HepG2 (cell line): ENCODE data around the gene STAM. TPM values are rescaled to one million over a fixed set of nuclear protein-coding genes. Genes with fewer than 3 reads are reported as not detected.

Experiments used
- BCL6 ChIP-seq: IDR thresholded peaks from 2 replicates; pipeline ENCODE4 v1.6.1; 2016; ENCODE audit warnings: missing genetic modification reagents, missing compliant biosample characterization
- CREB1 ChIP-seq, 2 experiments: fragments of 450-650 bp in 1 of 2; IDR thresholded peaks; 2 replicates each; pipeline ENCODE4 v1.6.1; 2016 to 2017; ENCODE audit warnings: control low read depth in 1 of 2, mild to moderate bottlenecking in 1 of 2, missing compliant biosample characterization in 1 of 2, missing genetic modification characterization in 1 of 2
- FOXJ3 ChIP-seq: sonication (generic); formaldehyde crosslinking; IDR thresholded peaks from 2 replicates; pipeline ENCODE4 v1.4.0; 2020; ENCODE audit warnings: missing genetic modification reagents, mild to moderate bottlenecking, borderline replicate concordance
- FOXK2 ChIP-seq: fragments of 450-650 bp; IDR thresholded peaks from 2 replicates; pipeline ENCODE4 v1.6.1; 2016
- GATAD2A ChIP-seq: IDR thresholded peaks from 2 replicates; pipeline ENCODE4 v1.6.1; 2016
- ONECUT2 ChIP-seq: sonication (generic); formaldehyde crosslinking; IDR thresholded peaks from 2 replicates; pipeline ENCODE4 v1.4.0; 2020; ENCODE audit warnings: missing genetic modification reagents
- SMAD1 ChIP-seq: sonication (generic); formaldehyde crosslinking; IDR thresholded peaks from 2 replicates; pipeline ENCODE4 v1.4.0; 2020; ENCODE audit warnings: missing genetic modification reagents, low read depth, mild to moderate bottlenecking, borderline replicate concordance
- ZNF33B ChIP-seq: sonication (generic); formaldehyde crosslinking; IDR thresholded peaks from 2 replicates; pipeline ENCODE4 v1.5.1; 2020; ENCODE audit warnings: mild to moderate bottlenecking, missing genetic modification reagents
- ZNF501 ChIP-seq: sonication (generic); formaldehyde crosslinking; IDR thresholded peaks from 2 replicates; pipeline ENCODE4 v1.5.1; 2020; ENCODE audit warnings: mild to moderate bottlenecking, moderate library complexity, missing genetic modification reagents
- polyA plus RNA-seq, 8 experiments: library from polyadenylated mRNA; depleted of rRNA in 3 of 8; stranded (reverse) in 7 of 8; unstranded in 1 of 8; fragments of >200 nt; fragmentation: Illumina TruSeq in 4 of 8; extraction: Trizol in 4 of 8; gene quantifications; 2 replicates each; pipeline versions ENCODE4 v1.2.1 to v1.2.3, GENCODE V29; 2011 to 2016; ENCODE audit warnings: low read depth in 4 of 8, missing spikeins in 1 of 8, mixed read lengths in 1 of 8; ENCODE audit not compliant: insufficient read depth in 1 of 8
- total RNA-seq, 5 experiments: library from RNA; depleted of rRNA; stranded (reverse); fragments of >200 nt; fragmentation: Illumina TruSeq; extraction: Trizol; gene quantifications; 2 replicates each; pipeline ENCODE4 v1.2.3, GENCODE V29; 2016; ENCODE audit warnings: low read depth in 1 of 5
- TF ChIP-seq, protein P1 (sequence below): sonication (generic); formaldehyde crosslinking; IDR thresholded peaks from 2 replicates; pipeline ENCODE4 v1.8.1; 2023; ENCODE audit warnings: mild to moderate bottlenecking, inconsistent platforms, moderate library complexity, missing genetic modification reagents, borderline replicate concordance
- TF ChIP-seq, protein P2 (sequence below): sonication (generic); formaldehyde crosslinking; IDR thresholded peaks from 2 replicates; pipeline ENCODE4 v1.4.0; 2020; ENCODE audit warnings: mild to moderate bottlenecking, missing genetic modification reagents, borderline replicate concordance

Gene STAM
- total and polyA plus RNA-seq, 2 of the 13 experiments (the other 11 are each of a cell fraction or from before 2014, with no cell fraction given): 19.5 to 25.1 TPM

DNA sequence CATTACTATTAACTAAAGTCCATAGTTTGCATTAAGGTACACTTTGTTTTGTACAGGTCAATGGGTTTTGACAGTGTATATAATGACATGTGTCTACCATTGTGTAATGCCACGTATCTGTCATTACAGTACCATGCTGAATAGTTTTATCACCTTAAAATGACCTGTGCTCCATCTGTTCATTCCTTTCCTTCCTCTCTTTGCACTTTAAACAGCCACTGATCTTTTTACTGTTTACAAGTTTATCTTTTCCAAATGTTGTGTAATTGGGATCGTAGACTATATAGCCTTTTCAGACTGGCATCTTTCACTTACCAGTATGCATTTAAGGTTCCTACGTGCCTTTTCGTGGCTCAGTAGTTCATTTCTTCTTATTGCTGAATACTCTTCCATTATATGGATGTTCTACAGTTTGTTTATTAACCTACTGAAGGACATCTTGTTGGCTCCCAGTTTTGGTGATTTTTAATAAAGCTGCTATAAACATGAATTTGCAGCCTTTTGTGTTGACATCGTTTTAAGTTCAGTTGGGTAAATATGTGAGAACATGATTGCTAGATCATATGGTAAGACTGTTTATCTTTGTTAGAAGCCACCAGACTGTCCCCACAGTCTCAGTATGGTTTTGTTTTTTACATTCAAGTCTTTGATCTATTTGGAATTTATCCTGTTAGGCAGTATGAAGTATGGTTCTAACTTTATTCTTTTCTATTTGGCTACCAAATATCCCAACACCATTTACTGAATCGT, 24.7 kb downstream of the STAM start (continued):
- TF ChIP-seq FOXJ3 (CRISPR knock-in tag): peak; percentile 68; the same call in 1 of the 2 replicates
- no peak for TF ChIP-seq CREB1 (IDR thresholded peaks at IDR 0.05)
- TF ChIP-seq CREB1 (CRISPR knock-in tag; IDR thresholded peaks at IDR 0.05): peak; percentile 53; the same call in 1 of the 2 replicates
- TF ChIP-seq, protein P1, sequence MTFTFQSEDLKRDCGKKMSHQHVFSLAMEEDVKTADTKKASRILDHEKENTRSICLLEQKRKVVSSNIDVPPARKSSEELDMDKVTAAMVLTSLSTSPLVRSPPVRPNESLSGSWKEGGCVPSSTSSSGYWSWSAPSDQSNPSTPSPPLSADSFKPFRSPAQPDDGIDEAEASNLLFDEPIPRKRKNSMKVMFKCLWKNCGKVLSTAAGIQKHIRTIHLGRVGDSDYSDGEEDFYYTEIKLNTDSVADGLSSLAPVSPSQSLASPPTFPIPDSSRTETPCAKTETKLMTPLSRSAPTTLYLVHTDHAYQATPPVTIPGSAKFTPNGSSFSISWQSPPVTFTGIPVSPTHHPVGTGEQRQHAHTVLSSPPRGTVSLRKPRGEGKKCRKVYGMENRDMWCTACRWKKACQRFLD: no peak
- TF ChIP-seq ZNF501: no peak
- TF ChIP-seq, protein P2, sequence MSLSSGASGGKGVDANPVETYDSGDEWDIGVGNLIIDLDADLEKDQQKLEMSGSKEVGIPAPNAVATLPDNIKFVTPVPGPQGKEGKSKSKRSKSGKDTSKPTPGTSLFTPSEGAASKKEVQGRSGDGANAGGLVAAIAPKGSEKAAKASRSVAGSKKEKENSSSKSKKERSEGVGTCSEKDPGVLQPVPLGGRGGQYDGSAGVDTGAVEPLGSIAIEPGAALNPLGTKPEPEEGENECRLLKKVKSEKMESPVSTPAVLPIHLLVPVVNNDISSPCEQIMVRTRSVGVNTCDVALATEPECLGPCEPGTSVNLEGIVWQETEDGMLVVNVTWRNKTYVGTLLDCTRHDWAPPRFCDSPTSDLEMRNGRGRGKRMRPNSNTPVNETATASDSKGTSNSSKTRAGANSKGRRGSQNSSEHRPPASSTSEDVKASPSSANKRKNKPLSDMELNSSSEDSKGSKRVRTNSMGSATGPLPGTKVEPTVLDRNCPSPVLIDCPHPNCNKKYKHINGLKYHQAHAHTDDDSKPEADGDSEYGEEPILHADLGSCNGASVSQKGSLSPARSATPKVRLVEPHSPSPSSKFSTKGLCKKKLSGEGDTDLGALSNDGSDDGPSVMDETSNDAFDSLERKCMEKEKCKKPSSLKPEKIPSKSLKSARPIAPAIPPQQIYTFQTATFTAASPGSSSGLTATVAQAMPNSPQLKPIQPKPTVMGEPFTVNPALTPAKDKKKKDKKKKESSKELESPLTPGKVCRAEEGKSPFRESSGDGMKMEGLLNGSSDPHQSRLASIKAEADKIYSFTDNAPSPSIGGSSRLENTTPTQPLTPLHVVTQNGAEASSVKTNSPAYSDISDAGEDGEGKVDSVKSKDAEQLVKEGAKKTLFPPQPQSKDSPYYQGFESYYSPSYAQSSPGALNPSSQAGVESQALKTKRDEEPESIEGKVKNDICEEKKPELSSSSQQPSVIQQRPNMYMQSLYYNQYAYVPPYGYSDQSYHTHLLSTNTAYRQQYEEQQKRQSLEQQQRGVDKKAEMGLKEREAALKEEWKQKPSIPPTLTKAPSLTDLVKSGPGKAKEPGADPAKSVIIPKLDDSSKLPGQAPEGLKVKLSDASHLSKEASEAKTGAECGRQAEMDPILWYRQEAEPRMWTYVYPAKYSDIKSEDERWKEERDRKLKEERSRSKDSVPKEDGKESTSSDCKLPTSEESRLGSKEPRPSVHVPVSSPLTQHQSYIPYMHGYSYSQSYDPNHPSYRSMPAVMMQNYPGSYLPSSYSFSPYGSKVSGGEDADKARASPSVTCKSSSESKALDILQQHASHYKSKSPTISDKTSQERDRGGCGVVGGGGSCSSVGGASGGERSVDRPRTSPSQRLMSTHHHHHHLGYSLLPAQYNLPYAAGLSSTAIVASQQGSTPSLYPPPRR (CRISPR knock-in tag): 0 out of 2 replicates have a peak, but pooled peaks have one; percentile 33
- TF ChIP-seq ZNF33B (CRISPR knock-in tag): no peak
- no peak for TF ChIP-seq SMAD1
- TF ChIP-seq BCL6 (CRISPR knock-in tag): peak; percentile 99
- no peak for TF ChIP-seq ONECUT2 (CRISPR knock-in tag)
- peak; percentile 53; the same call in 1 of the 2 replicates for TF ChIP-seq GATAD2A (CRISPR knock-in tag)
- peak; percentile 48; the same call in 1 of the 2 replicates for TF ChIP-seq FOXK2
- TF ChIP-seq, all 625 proteins: peak for 50
